ENCODE measurements around the gene KCNJ1. TPM values are rescaled to one million over a fixed set of nuclear protein-coding genes. Genes with fewer than 3 reads are reported as not detected.

Gene KCNJ1
- total and polyA plus RNA-seq, 2 donors (not counting 1 experiment from before 2014, with no cell fraction given): not detected

- TF ChIP-seq CTCF (conservative IDR thresholded peaks at IDR 0.05 in 1 of 2, IDR thresholded peaks at IDR 0.05 in 1 of 2; ENCODE audit: low read depth in 1 of 2, low read length in 2 of 2) (no peak), EZH2 (IDR thresholded peaks at IDR 0.05; ENCODE audit: low read length, missing control alignments) (no peak)
- no peak overlapping the region for H2AFZ ChIP-seq (ENCODE audit: low read length)
- H3K27ac ChIP-seq (ENCODE audit: insufficient read depth, low read length): no peak overlapping the region
- H3K36me3 ChIP-seq (ENCODE audit: control insufficient read depth, insufficient read depth, low read length): no peaks in the 10 kb centered on the region
- H3K9ac ChIP-seq (ENCODE audit: insufficient read depth, low read length): no peak overlapping the region
- no peaks in the 10 kb centered on the region for H3K27me3 ChIP-seq (ENCODE audit: control insufficient read depth, insufficient read depth, low read length)
- H3K4me2 ChIP-seq (ENCODE audit: extremely low read depth, insufficient read depth, low read length): no peak overlapping the region
- H3K79me2 ChIP-seq (ENCODE audit: control insufficient read depth, insufficient read depth, low read length): no peaks in the 10 kb centered on the region
- peaks cover 2% of the 10 kb centered on the region for H4K20me1 ChIP-seq (ENCODE audit: control insufficient read depth, extremely low read depth, insufficient read depth, low read length)
- peak; percentile 29 to 93 for DNase-seq (ENCODE audit: low read depth in 2 of 2)
- no peaks in the 10 kb centered on the region for H3K4me1 ChIP-seq (ENCODE audit: control insufficient read depth, extremely low read depth, insufficient read depth, low read length)
- no peaks in the 10 kb centered on the region for H3K9me3 ChIP-seq (ENCODE audit: control insufficient read depth, insufficient read depth, low read depth, low read length)
- H3K4me3 ChIP-seq (replicated peaks in 1 of 4; ENCODE audit: control extremely low read depth in 1 of 4, insufficient read depth in 1 of 4, low read depth in 3 of 4, low read length in 4 of 4): no peak overlapping the region
These were observed 70.8 kb downstream of the KCNJ1 start for GRCh38 chr11:128796270-128796669.

DNA sequence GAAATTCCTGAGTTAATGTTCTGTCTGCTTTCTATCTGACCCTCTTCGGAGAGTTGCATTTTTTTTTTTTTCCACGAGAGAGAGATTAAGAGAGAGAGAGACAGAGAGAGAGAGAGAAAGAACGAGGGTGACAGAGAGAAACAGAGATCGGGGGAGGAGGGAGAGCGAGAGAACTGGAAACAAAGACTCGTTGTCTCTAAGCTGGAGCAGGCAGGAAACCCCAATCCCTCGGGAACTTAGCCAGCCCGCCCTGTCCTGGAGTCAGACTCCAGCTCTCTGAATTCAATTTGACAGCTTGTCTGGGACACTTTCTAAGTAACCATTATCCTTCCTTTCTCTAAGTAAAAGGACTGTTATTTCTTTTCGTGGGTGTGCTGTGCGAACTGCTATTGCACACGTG is 76.9 kb downstream of the KCNJ1 start:
- H4K20me1 ChIP-seq (ENCODE audit: control insufficient read depth, extremely low read depth, insufficient read depth, low read length): no peaks in the 10 kb centered on the region
- peak; percentile 73 to 84 for DNase-seq (ENCODE audit: low read depth in 2 of 2)
- H3K36me3 ChIP-seq (ENCODE audit: control insufficient read depth, insufficient read depth, low read length): no peaks in the 10 kb centered on the region
- no peaks in the 10 kb centered on the region for H3K79me2 ChIP-seq (ENCODE audit: control insufficient read depth, insufficient read depth, low read length)
- H3K4me1 ChIP-seq (ENCODE audit: control insufficient read depth, extremely low read depth, insufficient read depth, low read length): no peaks in the 10 kb centered on the region
- H2AFZ ChIP-seq (ENCODE audit: low read length): no peak overlapping the region
- H3K4me2 ChIP-seq (ENCODE audit: extremely low read depth, insufficient read depth, low read length): peak overlapping the region; percentile 27
- no peaks in the 10 kb centered on the region for H3K9me3 ChIP-seq (ENCODE audit: control insufficient read depth, insufficient read depth, low read depth, low read length)
- no peak overlapping the region for H3K27ac ChIP-seq (ENCODE audit: insufficient read depth, low read length)
- peak overlapping the region in 1 of 4 experiments; percentile 2 for H3K4me3 ChIP-seq (replicated peaks in 1 of 4; ENCODE audit: control extremely low read depth in 1 of 4, insufficient read depth in 1 of 4, low read depth in 3 of 4, low read length in 4 of 4)
- no peak for TF ChIP-seq EZH2 (IDR thresholded peaks at IDR 0.05; ENCODE audit: low read length, missing control alignments)
- H3K9ac ChIP-seq (ENCODE audit: insufficient read depth, low read length): no peak overlapping the region
- no peaks in the 10 kb centered on the region for H3K27me3 ChIP-seq (ENCODE audit: control insufficient read depth, insufficient read depth, low read length)

DNA sequence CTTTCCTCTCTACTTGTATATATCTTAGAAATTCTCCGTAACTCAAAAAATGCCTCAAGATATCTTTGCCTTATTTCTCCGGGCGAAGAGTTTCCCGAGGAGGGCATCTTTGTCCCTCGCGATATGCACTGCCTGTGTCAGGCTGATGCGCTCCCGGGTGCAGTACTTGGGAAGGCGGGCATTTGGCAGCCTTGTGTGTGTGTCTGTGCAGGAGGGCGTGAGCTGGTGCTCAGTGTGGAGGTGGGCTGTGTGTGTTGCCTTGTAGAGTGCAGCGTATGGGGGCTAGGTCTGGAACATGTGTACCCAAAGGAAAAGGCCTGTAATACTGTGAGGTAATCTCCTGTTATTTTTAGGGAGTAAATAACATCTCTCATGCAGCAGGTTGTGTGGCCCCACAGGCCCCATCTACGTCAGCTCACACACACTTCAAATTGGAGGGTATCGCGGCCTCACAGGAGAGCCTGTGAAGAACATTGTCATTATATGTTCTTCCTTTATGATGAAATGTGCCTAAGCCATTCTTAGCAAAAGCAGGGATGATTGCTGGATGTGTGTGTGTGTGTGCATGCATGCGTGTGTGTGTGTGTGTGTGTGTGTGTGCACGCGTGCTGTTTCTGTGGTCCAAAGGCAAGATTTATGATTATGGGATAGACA is 77.5 kb downstream of the KCNJ1 start:
- Histone ChIP-seq H3K9me3 (ENCODE audit: control insufficient read depth, insufficient read depth, low read depth, low read length) (no peaks in the 10 kb centered on the region), H3K4me1 (ENCODE audit: control insufficient read depth, extremely low read depth, insufficient read depth, low read length) (no peaks in the 10 kb centered on the region), H3K9ac (ENCODE audit: insufficient read depth, low read length) (no peak overlapping the region), H4K20me1 (ENCODE audit: control insufficient read depth, extremely low read depth, insufficient read depth, low read length) (no peaks in the 10 kb centered on the region), H3K4me3 (replicated peaks in 1 of 4; ENCODE audit: control extremely low read depth in 1 of 4, insufficient read depth in 1 of 4, low read depth in 3 of 4, low read length in 4 of 4) (peak overlapping the region in 1 of 4 experiments; percentile 2), H3K27ac (ENCODE audit: insufficient read depth, low read length) (no peak overlapping the region), H3K36me3 (ENCODE audit: control insufficient read depth, insufficient read depth, low read length) (no peaks in the 10 kb centered on the region), H3K79me2 (ENCODE audit: control insufficient read depth, insufficient read depth, low read length) (no peaks in the 10 kb centered on the region), H3K4me2 (ENCODE audit: extremely low read depth, insufficient read depth, low read length) (no peak overlapping the region), H3K27me3 (ENCODE audit: control insufficient read depth, insufficient read depth, low read length) (no peaks in the 10 kb centered on the region), H2AFZ (ENCODE audit: low read length) (no peak overlapping the region)
- no peak for TF ChIP-seq EZH2 (IDR thresholded peaks at IDR 0.05; ENCODE audit: low read length, missing control alignments)
- TF ChIP-seq CTCF (conservative IDR thresholded peaks at IDR 0.05 in 1 of 2, IDR thresholded peaks at IDR 0.05 in 1 of 2; ENCODE audit: low read depth in 1 of 2, low read length in 2 of 2): no peak
- DNase-seq (ENCODE audit: low read depth in 2 of 2): no peak

Other genes with a start within 250 kb of the KCNJ1 start
- gene FLI1, start 173.2 kb downstream of the KCNJ1 start, total RNA-seq: 2.5 and 5.6 TPM in 2 replicates
- gene FLI1, start 173.2 kb downstream of the KCNJ1 start, polyA plus RNA-seq: 3.7 and 3.9 TPM in 2 replicates
- gene KCNJ5, start 24.1 kb upstream of the KCNJ1 start, total RNA-seq: 0.33 and 0.51 TPM in 2 replicates
- 0.15 and 0.24 TPM in 2 replicates for gene KCNJ5, start 24.1 kb upstream of the KCNJ1 start, polyA plus RNA-seq
- gene TP53AIP1, start 75.6 kb upstream of the KCNJ1 start, total RNA-seq: not detected in 2 replicates
- not detected in 2 replicates for gene TP53AIP1, start 75.6 kb upstream of the KCNJ1 start, polyA plus RNA-seq